Spleen (tissue), 11 donors: ENCODE data around the gene FRK. TPM values are rescaled to one million over a fixed set of nuclear protein-coding genes. Genes with fewer than 3 reads are reported as not detected.

Experiments
- DNase-seq: peaks from one replicate; pipeline ENCODE4 v3.0.0-alpha.2; 2020
- H3K27ac ChIP-seq, 8 donors: fragments of 200-600 bp; sonication (generic) in 7 of 8; 1 replicate in 4 of 8; 2 replicates in 4 of 8; pipeline versions ENCODE4 v1.5.0 to v1.8.0; 2016 to 2021; ENCODE audit warnings: inconsistent platforms in 4 of 8, mild to moderate bottlenecking in 4 of 8, moderate library complexity in 1 of 8
- H3K27me3 ChIP-seq, 7 donors: fragments of 200-600 bp; sonication (generic) in 6 of 7; replicated peaks in 1 of 7; 1 replicate in 4 of 7; 2 replicates in 3 of 7; pipeline versions ENCODE4 v1.5.0 to v1.8.0; 2016 to 2021; ENCODE audit warnings: inconsistent platforms in 3 of 7, mild to moderate bottlenecking in 1 of 7
- H3K36me3 ChIP-seq, 6 donors: fragments of 200-600 bp; sonication (generic) in 5 of 6; 1 replicate in 4 of 6; 2 replicates in 2 of 6; pipeline versions ENCODE4 v1.5.0 to v1.8.0; 2016 to 2021; ENCODE audit warnings: inconsistent platforms in 2 of 6
- H3K4me1 ChIP-seq, 6 donors: fragments of 200-600 bp; sonication (generic) in 5 of 6; 1 replicate in 3 of 6; 2 replicates in 3 of 6; pipeline versions ENCODE4 v1.5.0 to v1.8.0; 2016 to 2021; ENCODE audit warnings: inconsistent platforms in 3 of 6
- H3K4me3 ChIP-seq, 8 donors: fragments of 200-600 bp; sonication (generic) in 7 of 8; 1 replicate in 4 of 8; 2 replicates in 4 of 8; pipeline versions ENCODE4 v1.5.0 to v1.8.0; 2016 to 2021; ENCODE audit warnings: inconsistent platforms in 4 of 8, mild to moderate bottlenecking in 4 of 8, moderate library complexity in 2 of 8
- H3K9me3 ChIP-seq, 8 donors: fragments of 200-600 bp; sonication (generic) in 7 of 8; 1 replicate in 4 of 8; 2 replicates in 4 of 8; pipeline versions ENCODE4 v1.5.0 to v1.8.0; 2016 to 2021; ENCODE audit warnings: inconsistent platforms in 4 of 8
- CTCF ChIP-seq, 11 experiments: fragments of 200-600 bp in 7 of 11; fragments of 450-650 bp in 4 of 11; sonication (generic) in 4 of 11; IDR thresholded peaks in 8 of 11; conservative IDR thresholded peaks in 3 of 11; 1 replicate in 7 of 11; 2 replicates in 4 of 11; pipeline versions ENCODE4 v1.4.0 to v1.8.0; 2016 to 2021; ENCODE audit warnings: antibody characterized with exemption in 11 of 11, inconsistent platforms in 4 of 11, mild to moderate bottlenecking in 1 of 11
- POLR2A ChIP-seq, 3 donors: fragments of 450-650 bp; IDR thresholded peaks; one replicate each; pipeline ENCODE4 v1.5.1; 2017; ENCODE audit warnings: antibody characterized with exemption in 3 of 3, mild to moderate bottlenecking in 1 of 3
- POLR2AphosphoS5 ChIP-seq, 3 donors: sonication (generic); formaldehyde crosslinking; IDR thresholded peaks; one replicate each; pipeline ENCODE4 v1.5.1; 2017; ENCODE audit warnings: antibody characterized with exemption in 3 of 3
- WGBS, 5 donors: extraction: QIAGEN DNeasy Blood & Tissue Kit in 3 of 5; methylation state at CpG; one replicate each; pipeline versions ENCODE4 v1.1.5 to v1.1.7; 2013 to 2018; 5-methylcytosine and 5-hydroxymethylcytosine counted together
- intact Hi-C: fragments of 100-400 bp; cut with DNase I; formaldehyde crosslinking; loops from one replicate; pipeline ENCODE4 v1.15.0; 2023; ENCODE audit warnings: low total_unique reads
- polyA plus RNA-seq, 3 donors: library from polyadenylated mRNA; stranded (reverse); fragments of 200-250 nt; gene quantifications; one replicate each; pipeline ENCODE4 v1.2.1, GENCODE V29; 2013
- total RNA-seq, 7 donors: library from RNA; depleted of rRNA in 3 of 7; stranded (reverse); fragments of >200 nt in 3 of 7; fragmentation: NEBNext Ultra II Directional in 4 of 7; extraction: Animal tissue kit (Norgen Biotek cat#: 25700) in 4 of 7; gene quantifications; one replicate each; pipeline versions ENCODE4 v1.1.0 to v1.2.1, GENCODE V29; 2016 to 2021
- donor health status: healthy with polysubstance abuse.
- donor health status: DM: no; HTN: no; CAD: no; lungs with moderate emphysema.
- donor health status: DM: no; HTN: no; CAD: no.
- donor health status: Bipolar disorder and iron deficiency.
- donor health status: healthy.
- donor health status: DM: no; HTN: no; CAD: no.
- donor health status: DM: yes; HTN: yes; CAD: no.

Gene FRK
- total and polyA plus RNA-seq, 10 donors = 0.20 to 2.8 (median 0.78) TPM

DNA sequence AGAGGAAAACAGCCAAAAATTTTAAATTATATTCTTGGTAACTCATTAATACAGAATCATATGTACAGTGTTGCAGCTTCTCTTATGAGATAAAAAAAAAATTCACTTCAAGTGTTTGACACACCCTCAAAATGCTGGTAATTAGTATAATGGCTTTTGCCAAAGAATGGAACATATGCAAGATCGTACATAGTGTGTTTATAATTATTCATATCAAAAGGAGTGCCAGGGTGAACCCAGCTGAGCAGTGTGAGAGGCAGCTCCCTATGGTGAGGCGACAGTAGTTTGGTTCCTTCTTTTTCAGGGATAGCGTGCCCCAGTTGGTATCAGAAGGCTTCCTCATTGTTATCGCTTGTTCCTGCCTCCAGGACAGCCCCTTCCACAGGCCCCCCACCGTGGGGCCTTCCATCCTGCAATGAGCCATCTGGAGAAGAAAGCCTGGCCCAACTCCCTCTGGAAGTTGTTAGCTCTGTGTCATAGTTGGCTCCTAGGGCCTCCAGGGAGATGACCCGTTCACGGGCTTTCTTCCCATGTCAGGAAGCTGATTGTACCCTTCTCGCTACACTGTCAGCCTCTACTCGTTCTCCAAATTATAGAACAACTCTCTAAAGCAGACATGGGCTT is 150.7 kb downstream of the FRK start:
- WGBS, 5 donors = 75 to 84% (median 81%) methylated on average over 9 of the region's 9 CpGs
- no peaks in the 10 kb centered on the region for H3K36me3 ChIP-seq
- H3K27ac ChIP-seq = no peak overlapping the region
- no peaks in the 10 kb centered on the region for H3K4me1 ChIP-seq
- no peak overlapping the region for H3K4me3 ChIP-seq
- H3K27me3 ChIP-seq = no peaks in the 10 kb centered on the region
- TF ChIP-seq POLR2AphosphoS5 (IDR thresholded peaks at IDR 0.05) (no peak), POLR2A (IDR thresholded peaks at IDR 0.05) (no peak), CTCF (IDR thresholded peaks at IDR 0.05 in 8 of 11, conservative IDR thresholded peaks at IDR 0.05 in 3 of 11) (no peak)
- H3K9me3 ChIP-seq = no peaks in the 10 kb centered on the region
- intact Hi-C loops = no loop called here
- DNase-seq = no peak

- no peaks in the 10 kb centered on the region for H3K4me1 ChIP-seq
- WGBS, 5 donors = 64 to 73% (median 69%) methylated on average over 5 of the region's 5 CpGs
- intact Hi-C loops = no loop called here
These were observed 151.7 kb downstream of the FRK start for GRCh38 chr6:115908906-115909559.

GRCh38 chr6:115905471-115905870 is 155.2 kb downstream of the FRK start:
- WGBS, 5 donors = 44 to 60% (median 57%) methylated on average over 5 of the region's 5 CpGs
- no peaks in the 10 kb centered on the region for H3K27me3 ChIP-seq
- no peak overlapping the region for H3K27ac ChIP-seq
- H3K9me3 ChIP-seq = no peaks in the 10 kb centered on the region
- H3K36me3 ChIP-seq = no peaks in the 10 kb centered on the region
- no peaks in the 10 kb centered on the region for H3K4me1 ChIP-seq
- TF ChIP-seq CTCF (IDR thresholded peaks at IDR 0.05 in 8 of 11, conservative IDR thresholded peaks at IDR 0.05 in 3 of 11) = no peak
- DNase-seq = no peak
- H3K4me3 ChIP-seq = no peak overlapping the region
- intact Hi-C loops = no loop called here

More at GRCh38 chr6:115908906-115909559, 151.7 kb downstream of the FRK start:
- no peaks in the 10 kb centered on the region for H3K27me3 ChIP-seq
- H3K27ac ChIP-seq = no peak overlapping the region
- no peaks in the 10 kb centered on the region for H3K9me3 ChIP-seq
- TF ChIP-seq POLR2AphosphoS5 (IDR thresholded peaks at IDR 0.05) = no peak
- no peak for TF ChIP-seq CTCF (IDR thresholded peaks at IDR 0.05 in 8 of 11, conservative IDR thresholded peaks at IDR 0.05 in 3 of 11)
- TF ChIP-seq POLR2A (IDR thresholded peaks at IDR 0.05) = no peak
- H3K4me3 ChIP-seq = no peak overlapping the region
- no peaks in the 10 kb centered on the region for H3K36me3 ChIP-seq
- no peak for DNase-seq

- no peaks in the 10 kb centered on the region for H3K4me1 ChIP-seq
- WGBS, 5 donors = 66 to 88% (median 83%) methylated on average over 2 of the region's 2 CpGs
- no peak for DNase-seq
- no peaks in the 10 kb centered on the region for H3K9me3 ChIP-seq
- no peak for TF ChIP-seq POLR2A (IDR thresholded peaks at IDR 0.05)
- TF ChIP-seq POLR2AphosphoS5 (IDR thresholded peaks at IDR 0.05) = no peak
- no peak for TF ChIP-seq CTCF (IDR thresholded peaks at IDR 0.05 in 8 of 11, conservative IDR thresholded peaks at IDR 0.05 in 3 of 11)
- intact Hi-C loops = no loop called here
- no peak overlapping the region for H3K27ac ChIP-seq
- no peaks in the 10 kb centered on the region for H3K27me3 ChIP-seq
- no peaks in the 10 kb centered on the region for H3K36me3 ChIP-seq
- no peak overlapping the region for H3K4me3 ChIP-seq
These were observed 158.3 kb downstream of the FRK start for GRCh38 chr6:115902436-115902835.
